HG03025 (cell line): ENCODE results near the gene CAPN9.
"Not testable (repeated sequence)": the region's sequence is repeated elsewhere in the genome, so short reads cannot be mapped to it uniquely, and the experiment has no call there.

Source experiments
- ATAC-seq: cut with Tn5 transposase; IDR thresholded peaks from one replicate; pipeline ENCODE4 v1.9.1; 2021; ENCODE audit warnings: mild to moderate bottlenecking, moderate library complexity; ENCODE audit not compliant: unreplicated experiment, low FRiP score

CAPN9 gene

GRCh38 chr1:230747127-230747730 is at the start of gene CAPN9:
CAPN9 (plus strand) TSS chr1:230747388; CDS start chr1:230747497, 109 bp downstream.
- ATAC-seq, result no peak

GRCh38 chr1:230698130-230698529 is 49.1 kb upstream of the CAPN9 start:
- no peak for ATAC-seq

- ATAC-seq, result not testable (repeated sequence)
Observed at GRCh38 chr1:230698964-230699363, 48.2 kb upstream of the CAPN9 start.

GRCh38 chr1:230699716-230700115 is 47.5 kb upstream of the CAPN9 start:
- no peak for ATAC-seq

- no peak for ATAC-seq
Observed at GRCh38 chr1:230700132-230700531, 47.1 kb upstream of the CAPN9 start.

- ATAC-seq, result no peak
Observed at GRCh38 chr1:230701434-230701833, 45.8 kb upstream of the CAPN9 start.

- no peak for ATAC-seq
Observed at GRCh38 chr1:230701895-230702768, 45.1 kb upstream of the CAPN9 start.

- no peak for ATAC-seq
Observed at GRCh38 chr1:230702934-230703678, 44.1 kb upstream of the CAPN9 start.

GRCh38 chr1:230703679-230704385 is 43.4 kb upstream of the CAPN9 start:
- no peak for ATAC-seq

- no peak for ATAC-seq
Observed at GRCh38 chr1:230704830-230705229, 42.4 kb upstream of the CAPN9 start.

GRCh38 chr1:230705289-230706019 is 41.7 kb upstream of the CAPN9 start:
- ATAC-seq, result no peak

- ATAC-seq, result no peak
Observed at GRCh38 chr1:230706020-230706699, 41.0 kb upstream of the CAPN9 start.

GRCh38 chr1:230706887-230707731 is 40.1 kb upstream of the CAPN9 start:
- no peak for ATAC-seq

- no peak for ATAC-seq
Observed at GRCh38 chr1:230707732-230708630, 39.2 kb upstream of the CAPN9 start.

- ATAC-seq, result no peak
Observed at GRCh38 chr1:230708631-230709580, 38.3 kb upstream of the CAPN9 start.
